Amniotic stem cell (primary cell): ENCODE data around the gene PRDM11.
A peak's percentile ranks its signal among the peaks of the same experiment; 100 is the strongest.

ENCODE experiments used
- DNase-seq: peaks from one replicate; lab custom pipeline; 2025; lab: John Stamatoyannopoulos, UW

PRDM11 gene

DNA sequence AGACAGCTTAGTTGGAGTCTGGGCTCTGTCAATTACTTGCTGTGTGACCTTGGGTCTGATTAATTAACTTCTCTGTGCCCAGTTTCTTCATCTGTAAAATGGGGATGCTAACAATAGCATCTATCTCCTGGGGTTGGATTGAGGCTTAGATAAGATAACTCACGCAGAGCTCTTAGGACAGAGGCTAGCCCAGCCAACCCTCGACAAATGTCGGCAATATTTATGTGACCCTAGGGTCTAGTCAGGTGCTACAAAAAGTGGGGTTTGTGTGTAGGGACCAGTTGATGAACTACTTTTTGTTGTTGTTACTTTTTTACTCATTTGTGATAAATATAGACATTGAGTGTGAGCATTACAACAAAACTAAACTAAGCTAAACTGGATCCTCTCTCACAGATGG lies 117.3 kb downstream of the PRDM11 start:
- DNase-seq = no peak

DNA sequence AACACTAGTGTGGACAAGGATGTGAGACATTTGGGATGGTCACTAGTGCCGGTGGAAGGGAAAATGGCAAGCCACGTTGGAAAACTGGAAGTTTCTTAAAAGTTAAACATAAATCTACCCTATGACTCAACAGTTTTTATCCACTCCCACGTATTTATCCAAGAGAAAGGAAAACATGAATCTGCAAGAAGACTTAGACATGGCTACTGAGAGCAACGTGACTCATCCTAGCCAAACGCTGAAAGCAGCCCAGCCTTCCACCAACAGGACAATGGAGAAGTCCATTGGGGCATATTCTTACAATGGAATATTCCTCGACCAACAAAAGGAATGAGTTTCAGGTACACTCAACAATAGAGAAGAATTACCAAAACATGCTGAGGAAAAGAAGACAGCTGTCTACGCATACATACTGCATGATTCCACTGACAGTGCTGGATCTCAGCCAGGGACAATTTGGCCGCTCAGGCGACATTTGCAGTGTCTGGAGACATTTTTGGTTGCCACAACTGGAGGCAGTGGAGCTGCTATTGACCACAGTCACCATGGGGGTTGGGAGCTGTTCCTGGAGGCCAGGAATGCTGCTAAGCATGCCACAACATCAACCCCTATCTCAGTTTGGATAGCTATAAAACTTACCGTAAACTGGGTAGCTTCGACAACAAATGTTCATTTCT lies 118.5 kb downstream of the PRDM11 start:
- DNase-seq = peak; percentile 55

DNA sequence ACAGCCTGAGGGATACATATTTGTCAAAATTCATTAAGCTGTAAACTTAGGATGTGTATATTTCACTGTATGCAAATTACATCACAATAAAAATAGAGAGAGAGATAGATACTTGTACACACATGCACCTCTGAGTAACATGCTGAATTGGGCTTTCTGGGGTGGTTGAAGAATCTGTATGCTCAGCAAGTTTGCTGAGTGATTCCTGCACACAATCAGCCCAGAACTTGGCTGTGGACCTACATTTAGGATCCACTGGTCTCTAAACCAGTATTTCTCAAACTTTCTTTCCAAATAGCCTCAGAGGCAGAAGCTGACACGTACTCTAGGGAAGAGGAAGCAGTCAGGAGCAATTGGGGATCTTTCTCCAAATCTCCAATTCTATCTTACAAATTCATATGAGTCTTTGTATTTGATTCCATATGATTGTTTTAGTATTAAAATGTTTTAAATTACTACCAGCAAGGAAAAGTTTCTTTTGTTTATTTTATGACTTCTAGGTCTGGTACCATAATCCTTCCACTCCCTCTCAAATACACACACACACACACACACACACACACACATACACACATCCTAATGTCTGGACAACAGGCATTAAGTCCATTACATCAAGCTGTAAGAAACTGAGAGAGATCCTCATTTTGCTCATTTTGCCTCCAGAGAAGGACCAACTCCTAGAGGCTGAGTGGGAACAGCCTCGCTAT lies 119.7 kb downstream of the PRDM11 start:
- DNase-seq = no peak

DNA sequence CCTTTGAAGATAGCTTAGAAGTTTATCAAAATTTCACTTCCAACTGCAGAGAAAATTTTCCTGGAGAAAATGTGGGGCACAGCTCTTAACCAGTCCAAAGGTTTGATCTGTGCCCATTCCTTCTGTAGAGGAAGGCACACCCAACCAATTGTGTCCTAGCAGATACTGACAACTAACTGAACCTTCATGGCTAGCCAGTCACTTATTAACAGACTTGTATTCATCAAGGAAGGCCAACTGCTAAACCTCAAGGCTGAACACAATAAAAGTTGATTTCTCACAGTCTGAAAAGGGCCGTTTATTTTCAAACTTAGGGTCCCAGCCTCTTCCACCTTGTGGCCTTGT lies 120.2 kb downstream of the PRDM11 start:
- DNase-seq = no peak

DNA sequence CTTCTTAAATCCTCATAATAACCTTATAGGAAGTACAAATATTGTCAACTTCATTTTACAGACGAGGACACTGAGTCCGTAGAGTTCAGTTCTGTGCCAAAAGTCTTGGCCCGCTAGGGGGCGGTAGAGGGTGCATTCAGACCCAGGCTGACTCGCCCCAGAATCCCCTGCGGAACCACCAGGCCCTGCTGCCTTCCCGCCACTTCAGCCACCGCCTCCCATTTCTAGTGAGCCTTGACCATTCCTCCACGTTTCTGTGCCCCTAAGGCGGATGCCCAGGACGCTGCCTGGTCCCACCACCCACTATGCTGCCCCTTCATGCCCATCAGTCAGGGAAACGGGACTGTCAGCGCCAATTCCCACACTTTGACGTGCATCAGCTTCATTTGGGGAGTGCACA lies 120.6 kb downstream of the PRDM11 start:
- no peak for DNase-seq

DNA sequence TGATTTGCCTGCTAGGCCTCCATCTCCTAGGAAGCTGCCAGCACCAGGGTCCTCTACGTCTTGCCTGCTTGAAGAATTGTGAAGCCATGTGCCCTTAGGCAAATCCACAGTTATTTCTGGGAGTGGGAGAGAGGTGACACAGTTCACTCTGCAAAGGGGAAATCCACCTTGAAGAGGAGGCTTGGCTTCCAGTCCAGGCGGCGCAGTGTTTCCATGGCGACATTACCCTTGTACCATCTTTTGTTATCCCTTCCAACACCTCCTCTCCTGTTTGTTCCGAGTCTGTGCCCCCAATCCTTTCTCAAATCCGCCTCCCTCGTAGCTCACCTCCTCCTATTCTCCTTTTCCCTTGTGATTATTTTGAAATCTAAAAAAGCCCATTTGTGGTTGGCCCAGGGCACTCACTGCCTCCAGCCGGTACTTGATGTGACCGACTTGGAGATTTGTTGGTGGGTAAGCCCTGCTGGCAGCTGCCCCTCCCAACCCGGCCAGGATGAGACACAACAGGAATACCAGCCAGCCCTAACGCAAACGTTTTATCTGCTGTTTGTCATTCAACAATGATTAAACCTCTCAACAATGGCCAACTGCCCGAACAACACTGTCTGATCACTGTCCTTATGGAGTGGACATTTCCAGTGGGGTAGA lies 121.3 kb downstream of the PRDM11 start:
- DNase-seq = no peak

DNA sequence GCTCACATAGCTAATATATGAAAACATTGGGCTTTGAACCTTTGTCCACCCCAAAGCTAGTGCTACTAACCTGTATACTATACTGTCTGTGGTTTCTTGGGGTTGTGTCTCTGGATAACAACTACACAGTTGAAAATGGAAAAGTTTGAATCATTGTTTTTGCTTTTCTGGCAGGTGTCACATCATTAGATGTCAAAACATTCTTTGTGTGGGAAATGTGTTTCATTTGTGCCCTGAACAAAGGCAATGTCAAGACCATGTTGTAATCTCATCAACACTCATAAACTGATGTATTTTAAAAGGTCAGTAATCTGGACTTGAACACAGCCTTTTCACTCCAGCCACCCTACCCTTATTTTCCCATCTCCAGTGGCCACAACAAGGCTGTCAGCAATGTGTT lies 123.2 kb downstream of the PRDM11 start:
- no peak for DNase-seq

DNA sequence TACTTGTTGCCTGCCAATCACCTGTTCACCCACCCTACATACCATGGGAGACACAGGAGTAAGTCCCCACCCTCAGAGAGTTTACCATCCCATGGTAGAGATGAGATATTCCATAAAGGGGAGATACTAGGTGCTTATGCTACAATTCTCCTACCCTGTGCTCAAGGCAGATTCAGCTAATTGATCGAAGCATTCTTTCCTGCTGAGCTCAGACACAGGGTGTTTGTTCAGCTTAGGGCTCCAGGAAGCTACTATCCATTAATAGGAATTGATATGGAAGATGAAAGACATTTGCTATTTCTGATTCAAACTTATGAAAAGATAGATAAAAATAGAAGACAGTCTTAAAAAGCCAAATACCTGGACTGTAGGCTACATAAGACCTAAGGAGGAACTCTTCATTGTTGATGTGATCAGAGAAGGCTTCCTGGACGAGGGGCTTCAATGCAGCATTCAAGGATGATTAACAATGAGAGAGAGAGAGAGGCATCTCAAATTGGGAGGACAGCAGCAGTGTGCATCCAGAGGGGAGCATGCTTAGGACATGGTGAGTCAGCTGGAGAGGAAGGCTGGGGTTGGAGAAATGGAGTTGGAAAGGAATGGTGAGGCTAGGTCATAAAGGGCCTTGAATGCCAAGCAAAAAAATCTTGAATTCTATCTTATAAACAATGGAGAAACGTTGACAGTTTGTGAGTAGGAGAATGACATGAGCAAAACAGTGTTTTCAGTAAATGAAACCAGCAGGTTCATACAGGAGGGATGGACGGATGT lies 124.7 kb downstream of the PRDM11 start:
- no peak for DNase-seq

DNA sequence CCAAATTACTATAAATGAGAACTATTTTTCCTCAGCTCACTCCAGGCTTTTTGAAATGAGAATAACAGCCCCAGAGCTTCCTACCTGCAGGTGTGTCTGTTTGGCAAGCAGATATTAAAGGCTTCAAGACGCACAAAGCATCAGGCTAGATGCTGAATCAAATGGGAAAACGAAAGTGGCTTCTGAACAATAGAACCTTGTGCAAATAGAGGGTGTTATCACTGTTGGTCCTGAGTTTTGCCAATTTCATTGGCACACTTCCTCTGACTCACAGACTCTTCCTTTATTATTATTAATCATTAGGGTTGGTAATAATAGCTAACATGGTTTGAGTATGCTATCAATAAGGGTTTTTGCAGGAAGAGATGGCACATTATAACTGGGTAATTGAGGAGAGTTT lies 126.3 kb downstream of the PRDM11 start:
- DNase-seq = no peak

DNA sequence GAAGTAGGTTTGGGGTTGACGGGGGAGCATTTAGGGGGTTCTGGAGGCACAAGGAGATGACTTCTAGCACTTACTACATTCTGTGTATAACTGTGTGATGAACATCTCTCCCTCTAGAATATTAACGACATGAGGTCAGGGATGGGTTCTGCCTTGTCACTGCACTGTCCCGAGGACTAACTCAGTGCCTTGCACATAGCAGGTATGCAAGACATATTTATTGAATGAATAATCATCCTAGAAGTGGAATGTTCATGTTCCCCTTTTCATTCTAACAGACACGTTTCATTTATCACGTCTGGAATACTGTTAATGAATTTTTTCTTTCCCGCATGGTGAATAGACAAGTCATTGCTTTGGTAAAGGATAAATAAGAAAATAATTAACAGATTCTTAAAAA lies 127.1 kb downstream of the PRDM11 start:
- no peak for DNase-seq

DNA sequence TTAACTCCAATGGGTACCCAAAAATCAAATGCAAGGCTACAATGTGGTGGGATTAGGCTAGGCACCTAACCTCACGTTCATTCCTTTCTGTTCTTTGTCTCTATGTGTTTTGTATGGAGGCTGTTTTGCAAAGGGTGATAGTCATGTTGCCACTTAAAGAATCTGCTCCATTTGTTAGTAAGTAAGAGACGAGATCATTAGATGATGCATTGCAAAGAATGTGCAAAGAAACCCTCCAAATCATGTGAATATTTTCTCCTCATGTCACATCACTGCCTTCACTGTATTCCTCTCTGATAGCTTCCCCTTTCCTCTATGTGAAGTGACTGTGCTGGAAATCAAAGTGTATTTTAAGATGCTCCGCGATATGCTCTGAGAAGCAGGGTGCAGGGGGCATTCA lies 127.8 kb downstream of the PRDM11 start:
- no peak for DNase-seq

DNA sequence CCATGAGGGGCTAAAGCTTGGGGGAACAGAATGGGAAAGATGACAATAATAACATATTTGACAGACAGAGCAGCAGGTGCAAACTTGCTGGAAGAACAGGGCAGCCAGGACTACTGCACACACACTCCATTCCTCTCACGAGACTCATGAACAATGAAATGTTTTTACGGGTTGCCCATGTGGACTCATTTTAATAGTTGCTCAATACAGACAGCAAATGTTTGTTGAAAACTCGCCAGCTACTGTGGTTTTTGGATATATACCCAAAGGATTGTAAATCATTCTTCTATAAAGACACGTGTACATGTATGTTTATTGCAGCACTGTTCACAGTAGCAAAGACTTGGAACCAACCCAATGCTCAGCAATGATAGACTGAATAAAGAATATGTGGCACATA lies 129.4 kb downstream of the PRDM11 start:
- DNase-seq = no peak

DNA sequence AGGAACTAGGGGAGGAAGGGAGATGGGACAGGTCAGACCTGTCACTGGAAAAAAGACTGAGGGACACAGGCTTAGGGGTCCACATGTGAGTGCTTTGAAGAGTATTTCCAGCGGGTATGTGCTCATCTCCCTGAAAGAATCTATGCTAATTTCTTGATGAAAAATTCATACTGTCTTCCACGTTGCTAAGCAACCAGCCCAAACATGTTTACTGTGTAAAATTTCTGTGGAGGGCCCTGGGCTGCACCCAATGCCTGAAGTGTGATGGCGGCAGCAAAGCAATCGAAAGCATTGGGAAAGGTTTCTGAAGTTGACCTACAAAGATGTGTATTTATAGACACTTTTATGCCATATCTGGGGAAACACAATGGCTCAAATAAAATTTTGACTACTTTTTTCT lies 132.3 kb downstream of the PRDM11 start:
- no peak for DNase-seq

DNA sequence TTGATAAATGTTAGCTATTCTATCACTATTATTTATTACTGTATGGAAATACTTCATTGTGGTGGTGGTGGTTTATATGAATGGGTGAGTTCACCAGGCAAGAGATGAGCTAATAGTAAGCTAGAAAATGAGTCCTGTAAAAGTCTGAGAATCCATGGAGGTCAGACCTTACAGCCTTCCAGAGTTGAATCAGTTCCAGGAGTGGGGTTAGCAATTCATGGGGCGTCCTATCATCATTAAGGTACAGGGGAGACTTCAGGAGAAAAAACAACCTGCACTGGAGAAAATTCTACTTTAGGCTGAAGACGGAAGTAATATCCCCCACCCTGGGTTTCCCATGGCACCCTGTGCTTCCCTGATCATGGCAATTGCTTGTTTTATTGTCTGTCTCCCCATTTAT lies 133.2 kb downstream of the PRDM11 start:
- no peak for DNase-seq

DNA sequence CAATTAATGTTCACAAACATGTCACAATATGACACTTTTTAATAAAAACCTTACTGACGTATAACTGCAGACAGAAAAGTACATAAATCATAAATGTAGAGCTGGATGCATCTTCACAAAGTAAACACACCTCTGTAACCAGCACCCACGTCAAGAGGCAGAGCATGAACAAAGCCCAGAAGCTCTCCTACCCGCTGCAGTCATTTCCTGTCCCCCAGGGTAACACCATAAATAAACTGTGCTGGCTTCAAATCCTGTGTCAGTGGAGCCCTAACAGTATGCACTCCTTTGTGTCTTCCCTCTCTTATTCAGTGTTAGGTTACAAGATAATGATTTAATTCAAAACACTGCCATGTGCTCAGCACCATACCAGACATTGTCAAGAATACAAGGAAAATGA lies 134.0 kb downstream of the PRDM11 start:
- DNase-seq = no peak

DNA sequence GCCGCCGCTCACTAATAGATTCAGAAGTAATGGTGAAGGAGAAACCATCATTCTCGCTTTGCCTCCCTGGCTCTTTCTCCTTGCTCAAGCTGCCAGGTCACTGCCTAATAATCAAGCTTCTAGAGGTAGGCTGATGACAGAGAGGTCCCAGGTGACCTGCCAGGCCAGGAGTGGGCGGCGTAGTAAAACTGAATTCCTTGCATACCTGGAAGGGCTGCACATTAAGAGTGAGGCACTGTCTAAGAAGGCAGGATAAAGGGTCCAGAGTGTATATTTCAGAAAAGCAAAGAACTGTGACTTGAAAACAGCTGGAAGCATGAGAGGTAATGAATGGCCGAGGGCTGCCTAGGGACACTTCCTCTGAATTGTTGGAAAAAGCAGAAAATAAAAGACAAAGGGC lies 135.6 kb downstream of the PRDM11 start:
- no peak for DNase-seq
